Transverse colon (tissue), 4 donors: ENCODE results near the gene LMO1.

Experiments used
- EP300 ChIP-seq: sonication (generic); formaldehyde crosslinking; IDR thresholded peaks from one replicate; pipeline ENCODE4 v1.6.1; 2017; ENCODE audit warnings: antibody characterized with exemption, low read depth
- POLR2A ChIP-seq: fragments of 450-650 bp; IDR thresholded peaks from one replicate; pipeline ENCODE4 v1.6.1; 2016; ENCODE audit warnings: antibody characterized with exemption, mild to moderate bottlenecking, moderate library complexity
- POLR2AphosphoS5 ChIP-seq, 3 donors: sonication (generic); formaldehyde crosslinking; IDR thresholded peaks; one replicate each; pipeline ENCODE4 v1.6.1; 2016; ENCODE audit warnings: antibody characterized with exemption in 3 of 3
- TF ChIP-seq, protein P1 (sequence below), 5 experiments: fragments of 200-600 bp in 3 of 5; fragments of 450-650 bp in 2 of 5; sonication (generic) in 3 of 5; IDR thresholded peaks; 1 replicate in 2 of 5; 2 replicates in 3 of 5; pipeline ENCODE4 v1.5.1; 2016 to 2017; ENCODE audit warnings: antibody characterized with exemption in 5 of 5, inconsistent platforms in 3 of 5, mild to moderate bottlenecking in 2 of 5, moderate library complexity in 1 of 5

GRCh38 chr11:8268530-8269400 lies 5.1 kb upstream of the LMO1 start:
- TF ChIP-seq, protein P1, sequence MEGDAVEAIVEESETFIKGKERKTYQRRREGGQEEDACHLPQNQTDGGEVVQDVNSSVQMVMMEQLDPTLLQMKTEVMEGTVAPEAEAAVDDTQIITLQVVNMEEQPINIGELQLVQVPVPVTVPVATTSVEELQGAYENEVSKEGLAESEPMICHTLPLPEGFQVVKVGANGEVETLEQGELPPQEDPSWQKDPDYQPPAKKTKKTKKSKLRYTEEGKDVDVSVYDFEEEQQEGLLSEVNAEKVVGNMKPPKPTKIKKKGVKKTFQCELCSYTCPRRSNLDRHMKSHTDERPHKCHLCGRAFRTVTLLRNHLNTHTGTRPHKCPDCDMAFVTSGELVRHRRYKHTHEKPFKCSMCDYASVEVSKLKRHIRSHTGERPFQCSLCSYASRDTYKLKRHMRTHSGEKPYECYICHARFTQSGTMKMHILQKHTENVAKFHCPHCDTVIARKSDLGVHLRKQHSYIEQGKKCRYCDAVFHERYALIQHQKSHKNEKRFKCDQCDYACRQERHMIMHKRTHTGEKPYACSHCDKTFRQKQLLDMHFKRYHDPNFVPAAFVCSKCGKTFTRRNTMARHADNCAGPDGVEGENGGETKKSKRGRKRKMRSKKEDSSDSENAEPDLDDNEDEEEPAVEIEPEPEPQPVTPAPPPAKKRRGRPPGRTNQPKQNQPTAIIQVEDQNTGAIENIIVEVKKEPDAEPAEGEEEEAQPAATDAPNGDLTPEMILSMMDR (IDR thresholded peaks at IDR 0.05), result no peak
- TF ChIP-seq POLR2AphosphoS5 (IDR thresholded peaks at IDR 0.05) (no peak), EP300 (no peak), POLR2A (no peak)
